HG02870 (cell line): ENCODE measurements around the gene CPSF4L.

Experiments used
- ATAC-seq: cut with Tn5 transposase; IDR thresholded peaks from one replicate; pipeline ENCODE4 v1.9.1; 2021; ENCODE audit warnings: mild to moderate bottlenecking, moderate library complexity; ENCODE audit not compliant: unreplicated experiment

The CPSF4L gene

DNA sequence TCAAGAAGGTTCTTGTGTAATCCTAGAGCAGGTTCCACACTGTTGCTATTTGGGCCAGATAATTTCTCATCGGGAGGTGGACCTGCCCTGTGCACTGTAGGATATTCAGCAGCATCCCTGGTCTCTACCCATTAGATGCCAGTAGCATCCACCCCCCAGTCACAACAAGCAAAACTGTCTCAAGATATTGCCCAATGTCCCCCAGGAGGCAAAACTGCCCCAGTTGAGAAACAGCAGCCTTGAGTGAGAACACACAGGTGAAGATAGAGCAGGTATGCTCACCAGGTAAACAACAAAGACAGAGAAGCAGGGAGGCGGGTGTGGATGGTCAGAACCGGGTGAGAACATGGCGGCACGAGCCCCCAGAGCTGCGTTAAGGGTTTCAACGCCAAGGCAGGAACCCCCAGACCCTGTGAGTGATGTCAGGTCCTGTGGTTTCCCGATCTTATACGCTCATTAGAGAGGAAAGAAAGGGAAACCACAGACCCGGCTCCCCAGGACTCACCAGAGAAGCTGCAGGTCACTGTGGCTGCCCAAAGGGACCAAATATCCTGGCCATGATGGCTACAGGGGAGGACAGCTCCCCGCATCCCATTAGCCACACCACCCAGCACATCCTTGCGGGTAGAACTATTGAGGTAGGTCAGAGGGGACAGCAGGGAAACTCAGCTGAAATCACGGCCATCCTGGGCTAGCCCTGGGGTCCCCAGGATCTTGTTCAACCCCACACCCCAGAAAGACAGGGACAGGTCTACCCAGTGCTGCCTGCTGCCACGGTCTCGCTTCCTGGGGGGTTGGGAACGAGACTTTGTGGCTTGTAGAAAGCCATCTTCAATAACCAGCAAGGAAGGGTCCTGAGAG, 28.9 kb upstream of the CPSF4L start:
- ATAC-seq = peak; percentile 34

DNA sequence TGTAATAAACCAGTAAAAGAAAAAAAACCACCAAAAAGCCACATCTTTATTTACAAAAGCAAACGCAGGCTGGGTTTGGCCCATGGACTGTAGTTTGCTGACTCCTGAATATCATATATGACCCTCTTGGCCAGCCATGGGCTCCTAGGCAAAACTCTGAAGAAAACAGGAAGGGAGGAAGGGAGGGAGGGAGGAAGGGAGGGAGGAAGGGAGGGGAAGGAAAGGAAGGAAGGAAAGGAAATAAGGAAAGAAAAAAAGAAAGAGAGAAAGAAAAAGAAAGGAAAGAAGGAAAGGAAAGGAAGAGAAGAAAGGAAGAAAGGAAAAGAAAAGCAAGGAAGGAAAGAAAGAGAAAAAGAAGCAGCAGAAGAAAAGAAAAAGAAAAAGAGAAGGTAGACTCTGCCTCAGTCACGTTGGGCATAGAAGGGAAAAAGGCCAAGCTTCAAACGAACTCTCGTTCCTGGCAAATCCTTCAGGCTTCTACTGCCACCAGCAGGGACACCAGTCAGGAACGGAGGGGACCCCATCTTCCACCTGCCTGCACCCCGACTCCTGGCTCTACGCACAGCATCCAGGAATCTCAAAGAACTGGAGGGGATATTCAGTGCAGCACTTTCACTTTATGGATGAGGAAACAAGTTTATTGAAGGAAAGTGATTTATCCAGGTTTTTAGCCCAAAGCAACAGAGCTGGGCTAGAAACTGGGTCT, 28.0 kb upstream of the CPSF4L start:
- ATAC-seq = no peak

DNA sequence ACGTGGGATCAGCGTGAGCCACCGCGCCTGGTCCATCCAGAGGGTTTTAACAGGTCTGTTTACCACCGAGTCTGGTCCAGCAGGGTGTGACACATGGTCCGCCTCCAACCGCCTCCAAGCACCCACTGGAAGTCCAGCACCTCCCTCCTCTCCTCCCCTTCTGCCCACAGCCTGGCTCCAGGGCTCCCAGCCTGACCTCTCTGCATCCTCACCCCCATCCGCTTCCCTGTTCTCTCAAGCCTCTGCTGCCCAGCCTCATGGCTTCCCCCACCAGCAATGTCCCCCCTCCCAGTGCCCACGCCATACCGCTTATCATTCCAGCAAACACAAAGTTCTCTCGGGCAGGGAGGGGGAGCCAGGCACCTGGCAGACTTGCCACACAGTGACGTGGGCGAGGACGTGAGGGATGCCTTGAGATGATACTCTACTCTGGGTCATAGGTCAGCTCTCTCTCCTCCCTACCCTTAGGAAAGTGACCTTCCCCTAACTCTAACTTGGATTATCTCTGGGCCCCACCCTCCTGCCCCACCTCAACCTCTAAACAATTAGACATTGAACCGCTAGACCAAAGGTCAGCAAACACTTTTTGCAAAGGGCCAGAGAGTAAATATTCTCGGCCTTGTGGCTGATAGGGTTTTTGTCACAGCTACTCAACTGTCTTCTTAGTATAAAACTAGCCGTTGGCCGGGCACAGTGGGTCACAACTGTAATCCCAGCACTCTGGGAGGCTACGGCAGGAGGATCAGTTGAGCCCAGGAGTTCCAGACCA, 27.0 kb upstream of the CPSF4L start:
- ATAC-seq = no peak

DNA sequence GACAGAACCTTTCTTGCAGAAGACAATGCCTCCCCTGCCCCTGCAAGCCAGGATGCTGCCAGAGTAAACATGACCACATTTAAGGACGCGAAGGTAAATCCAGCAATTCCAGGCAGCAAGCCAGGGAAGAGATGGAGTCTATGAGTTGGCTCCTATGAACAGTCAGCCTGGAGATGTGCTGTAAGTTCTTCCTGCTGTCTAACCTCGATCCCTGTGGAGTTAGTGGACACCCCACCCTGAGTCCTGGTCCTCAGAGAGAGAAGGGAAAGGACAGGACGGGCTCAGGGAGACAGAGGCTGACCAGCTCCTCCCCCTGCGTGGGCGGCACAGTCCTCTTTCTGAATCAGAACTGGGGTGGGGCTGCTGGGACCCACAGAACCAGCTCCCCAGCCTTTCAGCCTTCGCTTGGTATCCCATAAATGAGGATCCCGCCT, 25.2 kb upstream of the CPSF4L start:
- no peak for ATAC-seq

DNA sequence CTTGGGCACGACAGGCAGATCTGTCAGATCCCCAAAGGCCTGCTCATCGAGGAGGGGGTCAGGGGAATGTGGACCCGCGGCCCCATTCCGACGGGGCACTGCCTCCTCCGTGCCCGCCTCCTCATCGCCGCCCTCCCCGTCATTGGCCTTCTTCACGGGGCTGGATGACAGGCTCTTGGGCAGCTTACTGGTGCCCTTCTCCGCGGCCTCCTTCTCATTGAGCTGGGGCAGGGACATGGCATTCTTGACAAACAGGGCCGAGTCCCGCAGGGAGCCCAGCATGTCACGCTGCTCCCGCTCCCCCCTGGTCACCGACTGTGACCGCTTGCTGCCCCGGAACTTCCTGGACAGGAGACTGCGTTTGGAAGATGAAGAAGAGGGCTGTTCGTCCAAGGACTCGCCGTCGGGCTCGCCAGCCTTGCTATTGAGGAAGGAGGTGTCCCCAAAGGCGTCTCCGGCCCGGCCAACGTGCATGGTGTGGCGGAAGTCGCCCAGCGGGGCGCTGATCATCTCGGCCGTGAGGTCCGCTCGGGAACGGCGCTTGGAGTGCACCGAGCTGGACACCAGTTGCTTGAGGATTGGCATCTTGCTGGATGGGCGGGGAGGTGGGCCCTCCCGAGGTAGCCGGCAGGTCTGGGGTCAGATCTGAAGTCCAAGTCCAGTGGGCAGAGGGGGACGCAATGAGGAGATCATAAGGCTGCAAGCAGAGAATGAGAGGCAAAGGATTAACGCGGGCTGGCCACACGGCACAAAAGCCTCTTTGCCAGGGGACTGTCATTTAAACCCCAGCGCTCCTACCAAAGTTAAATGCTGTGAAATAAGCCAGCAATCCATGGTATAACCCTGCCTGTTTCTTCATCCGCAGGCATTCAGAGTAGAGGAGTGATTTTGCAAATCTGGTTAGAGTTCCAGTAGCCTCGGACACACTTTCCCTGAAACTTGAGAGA, 24.5 kb upstream of the CPSF4L start:
- no peak for ATAC-seq

DNA sequence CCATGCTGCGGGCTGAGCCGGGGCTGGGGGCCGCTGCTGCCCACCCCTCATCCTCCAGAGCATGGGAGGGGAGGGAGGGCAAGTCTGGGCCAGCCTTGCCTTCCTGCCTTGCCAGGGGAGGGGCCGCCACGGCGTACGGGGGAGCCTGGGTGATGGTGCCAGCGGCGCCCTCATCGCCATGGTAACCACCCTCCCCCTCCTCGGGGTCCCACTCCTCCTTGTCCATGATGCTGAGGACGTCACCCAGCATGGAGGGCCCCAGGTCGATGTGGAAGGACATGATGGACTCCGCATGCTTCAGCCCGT, 23.9 kb upstream of the CPSF4L start:
- ATAC-seq = no peak

DNA sequence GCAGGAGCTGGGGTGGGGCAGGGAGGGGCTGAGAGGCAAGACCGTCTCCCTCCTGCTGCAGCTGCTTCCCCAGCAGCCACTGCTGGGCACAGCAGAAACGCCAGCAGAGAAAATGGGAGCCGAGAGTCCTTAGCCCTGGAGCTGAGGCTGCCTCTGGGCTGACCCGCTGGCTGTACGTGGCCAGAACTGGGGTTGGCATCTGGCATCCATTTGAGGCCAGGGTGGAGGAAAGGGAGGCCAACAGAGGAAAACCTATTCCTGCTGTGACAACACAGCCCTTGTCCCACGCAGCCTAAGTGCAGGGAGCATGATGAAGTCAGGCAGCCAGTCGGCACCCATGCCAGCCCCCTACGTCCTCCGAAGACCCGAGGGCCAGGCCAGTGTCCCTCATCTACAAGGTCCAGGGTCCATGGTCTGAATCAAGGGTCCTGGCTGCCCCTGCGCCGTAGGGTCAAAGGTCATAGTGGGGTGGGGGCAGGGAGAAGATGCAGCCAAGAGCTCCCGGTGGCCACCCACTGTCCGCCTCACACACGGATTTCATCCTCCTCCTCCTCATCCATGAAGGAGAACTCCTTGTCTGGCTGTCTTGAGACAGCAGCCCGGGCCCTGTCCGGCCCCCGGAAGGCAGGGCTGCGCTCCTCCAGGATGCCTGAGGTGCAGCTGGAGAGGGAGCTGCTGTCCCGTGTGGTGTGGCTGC, 23.4 kb upstream of the CPSF4L start:
- no peak for ATAC-seq

DNA sequence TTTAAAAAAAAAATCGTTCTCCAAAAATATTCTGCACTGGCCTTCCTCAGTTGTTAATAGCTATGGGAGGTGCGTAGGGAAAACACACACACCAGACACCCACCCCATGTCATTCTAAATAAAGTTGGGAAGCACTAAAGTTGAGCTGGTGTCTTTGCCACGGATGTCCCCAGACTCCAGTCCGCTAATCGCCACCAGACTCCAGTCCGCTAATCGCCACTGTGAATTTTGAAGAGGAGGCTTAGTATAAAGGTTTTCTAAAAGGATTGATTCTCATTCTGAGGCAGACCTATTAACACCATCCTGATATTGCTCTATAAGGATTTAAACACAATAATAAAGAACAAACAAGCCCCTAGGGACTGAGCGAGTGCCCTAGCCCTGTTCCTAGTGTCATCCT, 22.7 kb upstream of the CPSF4L start:
- no peak for ATAC-seq

DNA sequence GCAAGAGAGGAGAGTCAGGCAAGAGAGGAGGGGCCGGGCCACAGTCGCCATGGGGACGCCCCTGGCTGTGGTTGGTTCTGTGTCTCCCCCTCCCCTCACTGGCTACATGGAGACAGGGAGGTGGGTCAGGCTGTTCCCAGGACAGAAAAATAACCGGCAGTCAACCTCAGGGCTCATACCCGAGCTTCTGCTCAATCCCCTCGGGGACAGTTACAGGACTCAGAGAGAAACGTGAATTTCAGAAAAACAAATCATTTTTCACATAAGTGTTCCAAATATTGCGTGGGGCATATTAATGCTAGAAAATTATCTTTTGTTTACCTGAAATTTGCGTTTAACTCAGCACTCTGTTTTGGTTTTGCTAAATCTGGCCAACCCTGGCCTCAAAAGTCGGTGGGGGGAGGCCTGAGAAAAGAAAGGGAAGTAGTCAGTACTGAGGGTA, 22.2 kb upstream of the CPSF4L start:
- ATAC-seq = no peak

DNA sequence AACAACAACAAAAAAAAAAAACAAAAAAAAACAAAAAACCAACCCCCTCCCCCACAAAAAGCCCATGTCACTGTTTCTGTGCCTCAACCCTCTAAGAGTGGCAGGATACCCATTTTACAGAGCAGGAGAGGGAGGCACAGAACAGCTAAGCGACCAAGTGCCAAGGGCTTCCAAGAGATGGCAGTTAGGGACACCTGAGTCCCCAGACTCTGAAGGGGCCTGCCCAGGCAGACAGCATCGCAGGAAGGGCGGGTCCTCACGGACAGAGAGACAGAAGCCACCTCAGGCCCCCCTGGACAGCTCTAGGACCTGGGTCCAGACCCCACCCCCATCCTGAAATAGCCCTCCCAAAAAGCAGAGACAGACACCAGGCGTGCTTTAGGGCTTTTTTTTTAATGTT, 21.6 kb upstream of the CPSF4L start:
- ATAC-seq = no peak

DNA sequence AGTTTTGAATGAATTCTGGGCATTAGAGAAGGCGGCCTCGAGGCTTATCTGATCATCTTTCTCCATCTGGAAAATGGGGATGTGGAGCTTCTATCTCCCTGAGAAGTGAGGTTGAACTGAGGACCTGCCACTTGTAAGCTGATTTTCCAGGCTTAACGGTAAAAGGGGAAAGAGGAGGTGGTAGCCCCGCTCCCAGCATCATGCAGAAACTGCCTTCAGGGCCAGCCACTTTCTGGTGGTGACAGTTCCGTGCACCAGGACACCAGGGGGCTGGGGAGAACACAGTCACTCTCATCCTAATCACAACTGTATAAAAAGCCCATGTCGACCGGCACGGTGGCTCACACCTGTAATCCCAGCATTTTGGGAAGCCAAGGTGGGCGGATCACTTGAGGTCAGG, 20.9 kb upstream of the CPSF4L start:
- no peak for ATAC-seq

DNA sequence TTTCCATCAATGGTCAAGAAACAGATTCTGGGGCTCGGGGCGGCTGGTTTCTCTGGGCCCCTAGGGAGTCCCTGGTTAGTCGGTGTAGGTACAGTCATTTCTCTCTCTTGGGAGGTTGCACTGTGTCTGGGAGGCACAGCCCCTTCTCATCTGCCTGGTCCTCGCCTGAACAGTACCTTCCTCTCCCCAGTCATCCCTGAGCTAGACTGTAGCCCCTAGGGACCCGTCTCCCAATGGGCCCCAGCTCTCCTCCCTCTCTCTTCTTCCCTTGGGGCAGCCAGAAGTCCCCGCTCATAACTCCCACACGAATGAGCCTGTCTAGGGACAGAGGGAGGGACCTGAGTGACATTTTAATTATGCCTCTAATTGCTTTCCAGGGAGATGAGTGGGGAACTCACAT, 20.2 kb upstream of the CPSF4L start:
- ATAC-seq = peak; percentile 90

DNA sequence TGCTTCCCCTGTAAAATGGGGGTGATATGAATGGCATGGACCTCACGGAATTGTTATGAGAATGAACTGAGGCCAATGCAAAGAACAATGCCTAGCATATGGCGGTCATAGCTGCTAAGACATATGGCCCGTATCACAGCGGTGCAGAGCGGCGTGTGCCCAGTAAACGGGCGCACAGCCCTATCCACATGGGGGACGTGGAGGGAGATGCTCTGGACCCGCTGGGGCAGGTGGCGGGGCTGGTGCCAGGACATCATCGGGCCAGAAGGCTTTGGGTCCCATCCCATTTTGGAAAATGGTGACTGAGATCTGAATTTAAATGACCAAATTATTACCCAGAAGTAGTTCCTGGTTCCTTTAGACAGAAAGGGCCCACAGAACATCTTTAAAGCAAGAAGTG, 18.5 kb upstream of the CPSF4L start:
- no peak for ATAC-seq

DNA sequence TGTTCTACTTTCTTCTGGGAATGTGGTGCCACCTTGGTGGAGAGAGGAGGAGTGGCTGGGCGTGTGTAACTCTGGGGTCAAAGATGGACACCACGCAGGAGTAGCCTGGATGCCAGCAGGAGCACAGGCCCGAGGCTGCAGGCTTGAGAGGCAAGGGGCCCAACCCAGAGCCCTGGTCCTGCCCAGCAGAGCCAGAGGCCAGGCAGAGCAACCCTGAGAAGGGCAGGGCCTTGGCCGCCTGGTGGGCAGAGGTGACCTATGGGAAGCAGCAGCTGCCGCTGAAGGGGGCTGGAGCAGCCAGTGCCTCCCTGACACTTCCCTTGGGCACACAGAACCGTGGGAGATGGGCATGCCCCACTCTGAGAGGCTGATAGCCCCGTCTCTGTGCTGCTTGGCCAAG, 18.0 kb upstream of the CPSF4L start:
- no peak for ATAC-seq

DNA sequence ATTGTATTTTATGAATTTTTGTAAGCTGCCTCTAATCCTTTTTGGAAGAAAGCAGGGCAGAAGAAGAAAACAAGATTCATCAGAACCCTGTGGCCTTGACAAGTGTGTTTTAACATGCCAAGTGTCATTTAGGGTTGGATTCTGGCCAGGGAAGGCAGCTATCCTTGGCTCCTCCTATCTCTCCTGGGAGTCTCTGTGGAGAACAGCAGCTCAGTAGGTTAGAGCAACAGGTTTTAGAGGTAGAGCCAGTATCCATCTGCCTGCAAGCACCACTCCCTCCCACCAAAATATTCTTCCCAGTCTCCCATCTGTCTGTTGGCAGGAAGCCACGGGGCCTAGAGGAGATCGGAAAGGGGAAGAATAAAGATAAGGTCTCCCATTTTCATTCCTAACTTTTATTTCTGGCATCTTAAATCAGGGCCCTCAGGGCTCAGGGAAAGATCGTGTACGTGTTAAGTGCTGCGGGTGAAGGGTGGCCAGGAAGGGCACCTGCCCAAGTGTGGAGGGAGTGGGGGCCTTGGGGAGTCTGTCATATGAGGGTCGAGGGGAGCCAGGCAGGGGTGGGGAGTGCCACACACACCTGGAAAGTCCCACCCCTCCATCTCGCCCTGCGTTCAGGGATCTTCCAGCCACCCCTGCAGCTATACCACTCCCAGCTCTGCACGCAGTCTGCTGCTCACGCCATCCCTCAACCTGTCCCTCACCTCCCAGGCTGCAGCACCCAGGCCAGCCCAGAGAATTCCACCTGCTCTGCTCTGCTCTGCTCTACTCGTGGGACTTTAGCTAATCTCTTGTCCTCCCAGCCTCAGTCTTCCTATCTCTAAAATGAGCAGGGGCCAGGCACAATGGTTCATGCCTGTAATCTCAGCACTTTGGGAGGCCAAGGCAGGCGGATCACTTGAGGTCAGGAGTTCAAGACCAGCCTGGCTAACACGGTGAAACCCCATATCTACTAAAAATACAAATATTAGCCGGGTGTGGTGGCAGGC, 17.1 kb upstream of the CPSF4L start:
- ATAC-seq = no peak

DNA sequence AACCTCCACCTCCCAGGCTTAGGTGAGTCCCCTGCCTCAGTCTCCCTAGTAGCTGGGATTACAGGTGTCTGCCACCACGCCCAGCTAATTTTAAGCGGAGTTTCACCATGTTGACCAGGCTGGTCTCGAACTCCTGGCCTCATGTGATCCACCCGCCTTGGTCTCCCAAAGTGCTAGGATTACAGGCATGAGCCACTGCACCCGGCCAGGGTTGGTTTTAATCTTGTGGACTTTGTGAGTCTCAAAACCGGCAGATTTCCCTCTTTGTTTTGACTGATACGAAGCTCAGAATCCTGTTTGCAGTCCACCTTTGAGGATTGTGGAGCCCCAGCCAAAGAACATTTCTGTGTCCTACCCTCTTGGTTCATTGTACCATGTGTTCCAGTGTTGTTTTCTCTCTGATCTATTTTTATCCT, 16.4 kb upstream of the CPSF4L start:
- no peak for ATAC-seq

DNA sequence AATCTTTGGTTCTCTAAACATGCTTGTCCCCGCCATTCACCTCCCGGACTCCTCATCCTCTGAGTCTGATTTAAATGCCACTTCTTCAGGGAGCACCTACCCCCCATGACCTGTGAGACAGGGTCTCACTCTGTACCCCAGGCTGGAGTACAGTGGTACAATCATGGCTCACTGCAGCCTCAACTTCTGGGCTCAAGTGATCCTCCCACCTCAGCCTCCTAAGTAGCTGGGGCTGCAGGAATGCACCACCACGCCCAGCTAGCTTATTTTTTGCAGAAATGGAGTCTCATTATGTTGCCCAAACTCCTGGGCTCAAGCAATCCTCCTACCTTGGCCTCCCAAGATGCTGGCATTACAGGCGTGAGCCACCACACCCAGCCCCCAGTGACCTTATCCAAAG, 12.8 kb upstream of the CPSF4L start:
- ATAC-seq = no peak

DNA sequence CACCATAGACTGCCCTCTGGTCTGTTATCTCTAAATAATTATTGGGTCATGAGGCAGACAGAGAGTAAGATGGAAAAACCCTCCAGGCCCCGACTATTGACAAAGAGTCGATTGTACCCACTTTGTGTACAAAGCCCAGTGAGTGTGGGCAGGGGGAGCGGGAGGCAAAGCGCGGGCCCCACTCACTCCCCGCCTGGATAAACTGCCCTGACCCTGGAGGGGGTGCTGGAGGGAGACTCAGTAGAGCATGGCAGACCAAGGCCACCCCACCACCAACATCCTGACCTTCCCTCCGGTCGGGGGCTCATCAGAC, 11.2 kb upstream of the CPSF4L start:
- ATAC-seq = no peak

DNA sequence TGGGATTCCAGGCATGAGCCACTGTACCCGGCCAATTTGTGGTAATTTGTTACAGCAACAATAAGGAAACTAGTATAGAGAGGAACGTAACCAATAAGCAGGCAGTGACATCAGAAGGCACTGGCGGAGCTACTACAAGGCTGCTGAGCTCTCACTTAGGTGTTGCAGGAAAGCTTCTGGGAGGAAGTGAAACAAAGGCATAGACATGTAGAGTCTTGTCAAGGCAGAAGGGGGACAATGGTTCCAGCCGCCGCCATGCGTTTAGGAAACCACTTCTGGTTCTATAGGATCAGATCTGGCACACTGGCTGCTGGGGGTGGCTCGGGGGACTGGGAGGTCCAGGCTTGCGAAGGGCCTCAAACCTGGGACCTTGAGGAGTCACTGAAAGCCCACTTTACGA, 9.4 kb upstream of the CPSF4L start:
- peak; percentile 99 for ATAC-seq
